Suprapubic skin (tissue), 4 donors: ENCODE results near the gene DAGLA.

ENCODE experiments used
- EP300 ChIP-seq: sonication (generic); formaldehyde crosslinking; IDR thresholded peaks from one replicate; pipeline ENCODE4 v1.6.1; 2017; ENCODE audit warnings: antibody characterized with exemption
- POLR2AphosphoS5 ChIP-seq, 3 donors: sonication (generic); formaldehyde crosslinking; IDR thresholded peaks; one replicate each; pipeline ENCODE4 v1.6.1; 2017; ENCODE audit warnings: antibody characterized with exemption in 3 of 3
- TF ChIP-seq, protein P1 (sequence below), 2 donors: fragments of 200-600 bp in 1 of 2; fragments of 450-650 bp in 1 of 2; sonication (generic) in 1 of 2; IDR thresholded peaks; one replicate each; pipeline ENCODE4 v1.5.1; 2016 to 2019; ENCODE audit warnings: antibody characterized with exemption in 2 of 2, mild to moderate bottlenecking in 1 of 2, moderate library complexity in 1 of 2

DNA sequence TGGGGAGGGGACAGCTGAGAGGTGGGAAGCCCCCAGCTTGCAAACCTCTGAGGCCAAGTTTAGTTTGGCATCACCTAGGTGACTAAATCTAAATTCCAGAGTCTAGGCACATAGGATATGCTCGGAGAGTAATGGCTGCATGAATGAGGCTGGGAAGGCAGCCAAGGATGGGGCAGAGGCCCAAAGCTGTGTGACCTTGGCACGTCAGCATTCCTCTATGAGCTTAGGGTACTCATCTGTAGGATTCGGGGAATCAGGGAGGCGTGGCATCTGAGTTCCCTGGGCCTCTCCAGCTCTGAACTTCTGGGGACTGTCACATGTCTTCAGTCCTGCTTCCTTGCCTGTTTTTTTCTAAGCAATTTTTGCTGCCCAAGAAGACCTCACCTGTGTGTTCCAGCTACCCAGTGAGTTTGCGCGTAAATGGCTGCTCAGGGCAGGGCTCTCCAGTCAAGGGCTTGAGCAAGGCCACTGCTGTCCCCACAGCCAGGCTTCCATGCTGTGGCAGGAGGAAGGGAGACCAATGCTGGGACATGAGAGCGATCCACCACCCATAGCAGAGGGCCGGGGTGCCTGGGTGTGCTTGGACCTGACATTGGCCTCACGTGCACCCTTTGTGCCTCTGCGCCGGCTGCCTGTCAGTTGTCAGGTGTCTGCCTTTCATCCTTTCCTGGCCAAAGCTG, 13.9 kb downstream of the DAGLA start:
- TF ChIP-seq, protein P1, sequence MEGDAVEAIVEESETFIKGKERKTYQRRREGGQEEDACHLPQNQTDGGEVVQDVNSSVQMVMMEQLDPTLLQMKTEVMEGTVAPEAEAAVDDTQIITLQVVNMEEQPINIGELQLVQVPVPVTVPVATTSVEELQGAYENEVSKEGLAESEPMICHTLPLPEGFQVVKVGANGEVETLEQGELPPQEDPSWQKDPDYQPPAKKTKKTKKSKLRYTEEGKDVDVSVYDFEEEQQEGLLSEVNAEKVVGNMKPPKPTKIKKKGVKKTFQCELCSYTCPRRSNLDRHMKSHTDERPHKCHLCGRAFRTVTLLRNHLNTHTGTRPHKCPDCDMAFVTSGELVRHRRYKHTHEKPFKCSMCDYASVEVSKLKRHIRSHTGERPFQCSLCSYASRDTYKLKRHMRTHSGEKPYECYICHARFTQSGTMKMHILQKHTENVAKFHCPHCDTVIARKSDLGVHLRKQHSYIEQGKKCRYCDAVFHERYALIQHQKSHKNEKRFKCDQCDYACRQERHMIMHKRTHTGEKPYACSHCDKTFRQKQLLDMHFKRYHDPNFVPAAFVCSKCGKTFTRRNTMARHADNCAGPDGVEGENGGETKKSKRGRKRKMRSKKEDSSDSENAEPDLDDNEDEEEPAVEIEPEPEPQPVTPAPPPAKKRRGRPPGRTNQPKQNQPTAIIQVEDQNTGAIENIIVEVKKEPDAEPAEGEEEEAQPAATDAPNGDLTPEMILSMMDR (IDR thresholded peaks at IDR 0.05), result no peak
- no peak for TF ChIP-seq EP300
- TF ChIP-seq POLR2AphosphoS5 (IDR thresholded peaks at IDR 0.05), result no peak
